MCF 10A (cell line): ENCODE results near the gene ZNF808. TPM values are rescaled to one million over a fixed set of nuclear protein-coding genes. Genes with fewer than 3 reads are reported as not detected.
"Not testable (repeated sequence)": the region's sequence is repeated elsewhere in the genome, so short reads cannot be mapped to it uniquely, and the experiment has no call there.

Experiments used
- BruUV-seq: library from RNA; stranded (reverse); fragments of 400-500 nt; replicated peaks from 2 replicates; lab custom pipeline; 2021; lab: Mats Ljungman, UMichigan
- CTCF ChIA-PET: fragments of 300-600 bp; sonication (Branson Sonifier 250); formaldehyde crosslinking; extraction: SDS; loops from one replicate; lab custom pipeline; 2021; ENCODE audit warnings: antibody characterized with exemption, inconsistent platforms; lab: Yijun Ruan, JAX
- POLR2A ChIA-PET: fragments of 300-600, 350-650 bp; sonication (Branson Sonifier 250); formaldehyde crosslinking; extraction: SDS; loops from one replicate; lab custom pipeline; 2020; ENCODE audit warnings: antibody characterized with exemption, inconsistent platforms; lab: Yijun Ruan, JAX
- DNase-seq: peaks from one replicate; pipeline ENCODE4 v3.0.0-alpha.2; 2018; ENCODE audit not compliant: unreplicated experiment
- H3K27ac Mint-ChIP-seq: one replicate; pipeline ENCODE4 v1.8.0; 2022; ENCODE audit warnings: mild to moderate bottlenecking, low read depth, mixed read lengths; ENCODE audit not compliant: unreplicated experiment
- H3K27me3 Mint-ChIP-seq: one replicate; pipeline ENCODE4 v1.8.0; 2022; ENCODE audit warnings: mixed read lengths; ENCODE audit not compliant: insufficient read depth, unreplicated experiment
- H3K36me3 Mint-ChIP-seq: one replicate; pipeline ENCODE4 v1.8.0; 2022; ENCODE audit warnings: mild to moderate bottlenecking, moderate library complexity, mixed read lengths; ENCODE audit not compliant: insufficient read depth, unreplicated experiment
- H3K4me1 Mint-ChIP-seq: one replicate; pipeline ENCODE4 v1.8.0; 2022; ENCODE audit warnings: mixed read lengths; ENCODE audit not compliant: insufficient read depth, unreplicated experiment
- H3K4me3 Mint-ChIP-seq: one replicate; pipeline ENCODE4 v1.8.0; 2022; ENCODE audit warnings: mild to moderate bottlenecking, moderate library complexity, mixed read lengths; ENCODE audit not compliant: unreplicated experiment
- H3K9me3 Mint-ChIP-seq: one replicate; pipeline ENCODE4 v1.8.0; 2022; ENCODE audit warnings: mixed read lengths; ENCODE audit not compliant: unreplicated experiment
- intact Hi-C: fragments of 100-400 bp; cut with micrococcal nuclease; formaldehyde crosslinking; loops from 2 replicates; pipeline ENCODE4 v1.14.1; 2022
- total RNA-seq: library from RNA; stranded (reverse); gene quantifications from 2 replicates; pipeline ENCODE4 v1.2.3, GENCODE V29; 2022
- TF ChIP-seq, protein P1 (sequence below): fragments of 200-600 bp; IDR thresholded peaks from one replicate; pipeline ENCODE4 v1.8.0; 2022; ENCODE audit warnings: antibody characterized with exemption, mild to moderate bottlenecking; ENCODE audit not compliant: unreplicated experiment

Gene ZNF808
- total RNA-seq, 1 experiment from 2014 or later, result 14.8 TPM

DNA sequence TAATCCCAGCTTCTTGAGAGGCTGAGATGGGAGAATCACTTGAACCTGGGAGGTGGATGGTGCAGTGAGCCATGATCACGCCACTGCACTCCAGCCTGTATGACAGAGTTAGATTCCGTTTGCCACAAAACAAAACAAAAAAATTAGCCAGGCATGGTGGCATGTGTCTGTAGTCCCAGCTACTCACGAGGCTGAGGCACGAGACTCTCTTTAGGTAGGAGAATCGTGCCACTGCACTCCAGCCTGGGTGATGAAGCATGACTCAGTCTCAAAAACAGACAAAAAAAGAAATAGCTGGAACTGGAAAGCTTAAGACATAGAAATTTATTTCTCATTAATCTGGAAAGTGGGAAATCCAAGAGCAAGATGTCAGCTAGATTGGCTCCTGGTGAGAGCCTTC is 20.2 kb upstream of the ZNF808 start:
- H3K27me3 Mint-ChIP-seq, result no peaks in the 10 kb centered on the region
- no TSS peak for BruUV-seq
- H3K36me3 Mint-ChIP-seq, result no peaks in the 10 kb centered on the region
- no peak overlapping the region for H3K27ac Mint-ChIP-seq
- ChIA-PET CTCF (no interaction called here), POLR2A (interaction anchor here (0.6 kb wide), 1 partner anchor 1702 kb away, joined by 3 read pairs; no protein-coding TSS in a partner anchor)
- intact Hi-C loops, result no loop called here
- H3K4me3 Mint-ChIP-seq, result no peak overlapping the region
- H3K9me3 Mint-ChIP-seq, result peaks cover 12% of the 10 kb centered on the region
- DNase-seq, result no peak
- TF ChIP-seq, protein P1, sequence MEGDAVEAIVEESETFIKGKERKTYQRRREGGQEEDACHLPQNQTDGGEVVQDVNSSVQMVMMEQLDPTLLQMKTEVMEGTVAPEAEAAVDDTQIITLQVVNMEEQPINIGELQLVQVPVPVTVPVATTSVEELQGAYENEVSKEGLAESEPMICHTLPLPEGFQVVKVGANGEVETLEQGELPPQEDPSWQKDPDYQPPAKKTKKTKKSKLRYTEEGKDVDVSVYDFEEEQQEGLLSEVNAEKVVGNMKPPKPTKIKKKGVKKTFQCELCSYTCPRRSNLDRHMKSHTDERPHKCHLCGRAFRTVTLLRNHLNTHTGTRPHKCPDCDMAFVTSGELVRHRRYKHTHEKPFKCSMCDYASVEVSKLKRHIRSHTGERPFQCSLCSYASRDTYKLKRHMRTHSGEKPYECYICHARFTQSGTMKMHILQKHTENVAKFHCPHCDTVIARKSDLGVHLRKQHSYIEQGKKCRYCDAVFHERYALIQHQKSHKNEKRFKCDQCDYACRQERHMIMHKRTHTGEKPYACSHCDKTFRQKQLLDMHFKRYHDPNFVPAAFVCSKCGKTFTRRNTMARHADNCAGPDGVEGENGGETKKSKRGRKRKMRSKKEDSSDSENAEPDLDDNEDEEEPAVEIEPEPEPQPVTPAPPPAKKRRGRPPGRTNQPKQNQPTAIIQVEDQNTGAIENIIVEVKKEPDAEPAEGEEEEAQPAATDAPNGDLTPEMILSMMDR, result no peak
- H3K4me1 Mint-ChIP-seq, result no peaks in the 10 kb centered on the region

DNA sequence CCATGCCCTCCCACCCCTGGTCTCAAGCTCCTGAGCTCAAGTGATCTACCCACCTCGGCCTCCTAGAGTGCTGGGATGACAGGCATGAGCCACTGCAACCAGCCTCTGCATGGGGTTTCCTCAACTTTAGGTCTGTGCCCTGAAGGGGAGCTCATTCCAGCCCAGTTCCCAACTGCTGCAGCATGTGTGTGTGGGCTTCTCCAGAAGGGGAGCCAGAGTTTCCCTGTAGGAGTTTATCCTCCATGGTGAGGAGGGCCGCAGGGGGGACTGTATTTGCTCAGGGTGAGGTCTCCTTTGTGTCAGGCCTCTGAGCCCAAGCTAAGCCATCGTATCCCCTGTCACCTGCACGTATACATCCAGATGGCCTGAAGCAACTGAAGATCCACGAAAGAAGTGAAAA is 11.3 kb upstream of the ZNF808 start:
- DNase-seq, result no peak
- no peaks in the 10 kb centered on the region for H3K36me3 Mint-ChIP-seq
- BruUV-seq, result no TSS peak
- ChIA-PET POLR2A (no interaction called here), CTCF (no interaction called here)
- H3K9me3 Mint-ChIP-seq, result peaks cover 25% of the 10 kb centered on the region
- H3K27me3 Mint-ChIP-seq, result no peaks in the 10 kb centered on the region
- intact Hi-C loops, result no loop called here
- no peak overlapping the region for H3K27ac Mint-ChIP-seq
- TF ChIP-seq, protein P1, result no peak
- no peaks in the 10 kb centered on the region for H3K4me1 Mint-ChIP-seq
- H3K4me3 Mint-ChIP-seq, result no peak overlapping the region

DNA sequence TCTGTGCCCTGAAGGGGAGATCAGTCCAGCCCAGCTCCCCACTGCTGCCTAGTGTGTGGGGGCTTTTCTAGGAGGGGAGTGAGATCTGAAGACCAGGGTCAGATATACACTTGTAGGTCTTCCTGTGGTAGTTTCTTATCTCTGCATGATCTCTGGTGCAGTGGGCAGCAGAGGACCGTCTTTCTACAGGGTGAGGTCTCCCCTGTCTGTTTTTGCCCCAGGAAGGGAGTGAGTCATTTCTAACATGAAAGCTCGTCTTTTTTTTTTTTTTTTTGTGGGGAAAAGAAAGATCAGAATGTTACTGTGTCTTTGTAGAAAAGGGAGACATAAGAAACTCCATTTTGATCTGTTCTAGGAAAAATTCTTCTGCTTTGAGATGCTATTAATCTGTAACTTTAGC is 8.8 kb upstream of the ZNF808 start:
- POLR2A ChIA-PET, result no interaction called here
- Mint-ChIP-seq H3K36me3 (no peaks in the 10 kb centered on the region), H3K27ac (no peak overlapping the region), H3K27me3 (no peaks in the 10 kb centered on the region), H3K4me1 (no peaks in the 10 kb centered on the region), H3K9me3 (peaks cover 16% of the 10 kb centered on the region), H3K4me3 (no peak overlapping the region)
- DNase-seq, result no peak
- CTCF ChIA-PET, result no interaction called here
- TF ChIP-seq, protein P1, result no peak
- intact Hi-C loops, result no loop called here
- no TSS peak for BruUV-seq

DNA sequence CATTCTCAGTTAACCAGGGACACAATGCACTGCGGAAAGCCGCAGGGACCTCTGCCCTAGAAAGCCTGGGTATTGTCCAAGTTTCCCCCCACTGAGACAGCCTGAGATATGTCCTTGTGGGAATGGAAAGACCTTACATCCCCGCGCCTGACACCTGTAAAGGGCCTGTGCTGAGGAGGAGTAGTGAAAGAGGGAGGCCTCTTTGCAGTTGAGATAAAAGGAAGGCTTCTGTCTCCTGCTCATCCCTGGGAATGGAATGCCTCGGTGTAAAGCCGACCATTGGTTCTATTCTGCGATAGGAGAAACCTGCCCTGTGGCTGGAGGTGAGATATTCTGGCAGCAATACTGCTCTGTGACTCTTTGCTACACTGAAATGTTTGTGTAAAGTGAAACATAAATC is 8.3 kb upstream of the ZNF808 start:
- H3K4me3 Mint-ChIP-seq, H3K27ac Mint-ChIP-seq, H3K4me1 Mint-ChIP-seq, CTCF ChIA-PET, intact Hi-C loops, POLR2A ChIA-PET, BruUV-seq, H3K27me3 Mint-ChIP-seq, DNase-seq, H3K36me3 Mint-ChIP-seq: not testable (repeated sequence)
- H3K9me3 Mint-ChIP-seq, result peaks cover 16% of the 10 kb centered on the region

DNA sequence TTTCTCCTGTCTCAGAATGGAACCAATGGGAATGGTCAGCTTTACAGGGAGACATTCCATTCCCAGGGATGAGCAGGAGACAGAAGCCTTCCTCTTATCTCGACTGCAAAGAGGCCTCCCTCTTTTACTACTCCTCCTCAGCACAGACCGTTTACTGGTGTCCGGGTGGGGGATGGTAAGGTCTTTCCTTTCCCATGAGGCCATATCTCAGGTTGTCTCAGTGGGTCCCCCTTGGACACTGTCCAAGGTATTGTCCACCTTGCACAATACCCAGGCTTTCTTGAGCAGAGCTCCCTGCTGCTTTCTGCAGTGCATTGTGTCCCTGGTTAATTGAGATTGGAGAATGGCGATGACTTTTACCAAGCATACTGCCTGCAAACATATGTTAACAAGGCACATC is 7.5 kb upstream of the ZNF808 start:
- ChIA-PET CTCF (no interaction called here), POLR2A (no interaction called here)
- Mint-ChIP-seq H3K9me3 (peaks cover 16% of the 10 kb centered on the region), H3K36me3 (peaks cover 5% of the 10 kb centered on the region), H3K27ac (no peak overlapping the region), H3K4me1 (no peaks in the 10 kb centered on the region), H3K27me3 (no peaks in the 10 kb centered on the region), H3K4me3 (no peak overlapping the region)
- BruUV-seq, result no TSS peak
- TF ChIP-seq, protein P1, result no peak
- intact Hi-C loops, result no loop called here
- DNase-seq, result no peak
